Upper lobe of left lung (tissue), 6 donors: ENCODE measurements around the gene PDGFD. TPM values are rescaled to one million over a fixed set of nuclear protein-coding genes. Genes with fewer than 3 reads are reported as not detected.

Experiments used
- ATAC-seq, 2 donors: fragments of 200-7000 bp; cut with Tn5 transposase; one replicate each; pipeline ENCODE4 v1.9.1; 2022; ENCODE audit warnings: mild to moderate bottlenecking in 2 of 2, moderate library complexity in 2 of 2; ENCODE audit not compliant: low FRiP score in 2 of 2
- DNase-seq, 2 donors: peaks; one replicate each; pipeline ENCODE4 v3.0.0-alpha.2; 2019 to 2020
- H3K27ac ChIP-seq, 4 donors: fragments of 200-600 bp; sonication (generic); one replicate each; pipeline ENCODE4 v1.5.1; 2016 to 2019
- H3K27me3 ChIP-seq, 4 donors: fragments of 200-600 bp; sonication (generic); one replicate each; pipeline ENCODE4 v1.5.1; 2017 to 2019
- H3K36me3 ChIP-seq, 4 donors: fragments of 200-600 bp; sonication (generic); one replicate each; pipeline ENCODE4 v1.5.1; 2016 to 2019
- H3K4me1 ChIP-seq, 4 donors: fragments of 200-600 bp; sonication (generic); one replicate each; pipeline ENCODE4 v1.5.1; 2018 to 2019
- H3K4me3 ChIP-seq, 4 donors: fragments of 200-600 bp; sonication (generic); one replicate each; pipeline ENCODE4 v1.5.1; 2017 to 2019; ENCODE audit warnings: mild to moderate bottlenecking in 2 of 4, moderate library complexity in 1 of 4
- H3K9me3 ChIP-seq, 4 donors: fragments of 200-600 bp; sonication (generic); one replicate each; pipeline ENCODE4 v1.5.1; 2018 to 2019
- CTCF ChIP-seq, 6 experiments: fragments of 450-650 bp in 4 of 6; fragments of 200-600 bp in 2 of 6; sonication (generic) in 2 of 6; IDR thresholded peaks; one replicate each; pipeline ENCODE4 v1.5.1; 2016 to 2019; ENCODE audit warnings: antibody characterized with exemption in 6 of 6
- EP300 ChIP-seq, 4 donors: sonication (generic); formaldehyde crosslinking; IDR thresholded peaks; one replicate each; pipeline ENCODE4 v1.5.1; 2017; ENCODE audit warnings: antibody characterized with exemption in 4 of 4, control low read depth in 2 of 4
- POLR2A ChIP-seq, 4 donors: fragments of 450-650 bp; IDR thresholded peaks; one replicate each; pipeline ENCODE4 v1.5.1; 2016 to 2017; ENCODE audit warnings: antibody characterized with exemption in 4 of 4, mild to moderate bottlenecking in 2 of 4
- POLR2AphosphoS5 ChIP-seq, 2 donors: sonication (generic); formaldehyde crosslinking; IDR thresholded peaks; one replicate each; pipeline ENCODE4 v1.5.1; 2017; ENCODE audit warnings: antibody characterized with exemption in 2 of 2
- WGBS, 2 donors: methylation state at CpG; one replicate each; pipeline ENCODE4 v1.1.5; 2017 to 2018; 5-methylcytosine and 5-hydroxymethylcytosine counted together
- total RNA-seq, 6 donors: library from RNA; depleted of rRNA in 4 of 6; stranded (reverse); fragments of >200 nt in 4 of 6; gene quantifications; one replicate each; pipeline versions ENCODE4 v1.1.0 to v1.2.1, GENCODE V29; 2016 to 2021
- donor health status: DM: no; HTN: no; CAD: no; lungs with moderate emphysema.
- donor health status: DM: no; HTN: yes; CAD: no; lungs with severe emphysema.

PDGFD gene
- total RNA-seq, 6 donors from 2014 or later = 2.1 to 6.6 (median 2.7) TPM; not detected in 1

DNA sequence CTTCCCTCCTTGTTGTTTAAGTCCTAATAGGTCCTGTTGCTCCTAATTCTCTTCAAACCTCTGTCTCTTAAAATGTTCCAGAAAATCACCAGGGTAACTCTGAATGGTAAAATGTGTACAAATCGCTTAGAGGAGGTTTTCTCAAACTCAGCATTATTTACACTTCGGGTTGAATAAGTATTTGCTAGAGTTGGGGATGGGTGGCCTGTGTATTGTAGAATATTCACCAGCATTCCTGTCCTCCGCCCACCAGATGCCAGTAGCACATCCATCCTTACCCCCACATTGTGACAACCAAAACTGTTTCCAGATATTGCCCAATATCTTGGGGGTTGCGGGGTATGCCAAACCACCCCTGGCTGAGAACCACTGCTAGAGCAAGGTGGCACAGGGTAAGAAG lies 191.9 kb downstream of the PDGFD start:
- no peaks in the 10 kb centered on the region for H3K9me3 ChIP-seq
- H3K27me3 ChIP-seq = no peaks in the 10 kb centered on the region
- no peaks in the 10 kb centered on the region for H3K4me1 ChIP-seq
- TF ChIP-seq POLR2AphosphoS5 (IDR thresholded peaks at IDR 0.05) = no peak
- TF ChIP-seq EP300 (IDR thresholded peaks at IDR 0.05) = no peak
- TF ChIP-seq CTCF (IDR thresholded peaks at IDR 0.05) = no peak
- TF ChIP-seq POLR2A (IDR thresholded peaks at IDR 0.05) = no peak
- 80 to 84% methylated on average over 4 of the region's 4 CpGs for WGBS, 2 donors
- ATAC-seq (no peak), DNase-seq (no peak)
- no peak overlapping the region for H3K4me3 ChIP-seq
- no peaks in the 10 kb centered on the region for H3K36me3 ChIP-seq
- no peak overlapping the region for H3K27ac ChIP-seq

DNA sequence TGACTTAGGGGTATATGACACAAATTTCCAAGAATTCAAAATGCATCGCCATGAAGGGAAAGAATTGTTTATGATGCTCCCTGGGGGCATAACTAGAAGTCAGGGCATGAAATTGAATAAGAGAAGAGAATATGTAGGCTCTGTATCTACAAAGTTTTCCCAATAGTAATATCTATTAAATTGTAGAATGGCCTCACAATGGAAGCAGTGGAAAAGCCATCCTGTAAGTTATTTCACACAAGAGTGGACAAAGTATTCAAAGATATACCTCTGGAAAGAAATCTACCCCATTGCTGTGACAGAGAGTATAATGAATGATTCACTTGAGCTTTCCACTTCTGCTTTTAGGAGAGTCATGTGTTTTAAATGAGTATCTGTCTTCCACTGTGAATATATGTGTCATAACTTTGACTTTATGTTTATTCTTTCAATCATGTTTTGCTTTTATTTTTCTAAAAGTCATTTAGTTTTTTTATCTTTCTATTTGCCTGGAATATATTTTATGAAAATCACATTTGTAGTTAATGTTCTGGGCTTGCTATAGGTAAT lies 193.2 kb downstream of the PDGFD start:
- Histone ChIP-seq H3K36me3 (no peaks in the 10 kb centered on the region), H3K27ac (no peak overlapping the region), H3K4me3 (no peak overlapping the region), H3K4me1 (no peaks in the 10 kb centered on the region), H3K9me3 (no peaks in the 10 kb centered on the region), H3K27me3 (no peaks in the 10 kb centered on the region)
- TF ChIP-seq POLR2A (IDR thresholded peaks at IDR 0.05) (no peak), EP300 (IDR thresholded peaks at IDR 0.05) (no peak), POLR2AphosphoS5 (IDR thresholded peaks at IDR 0.05) (no peak), CTCF (IDR thresholded peaks at IDR 0.05) (no peak)
- ATAC-seq = no peak
- no peak for DNase-seq
- WGBS, 2 donors = 88 to 91% methylated on average over 1 of the region's 1 CpG

DNA sequence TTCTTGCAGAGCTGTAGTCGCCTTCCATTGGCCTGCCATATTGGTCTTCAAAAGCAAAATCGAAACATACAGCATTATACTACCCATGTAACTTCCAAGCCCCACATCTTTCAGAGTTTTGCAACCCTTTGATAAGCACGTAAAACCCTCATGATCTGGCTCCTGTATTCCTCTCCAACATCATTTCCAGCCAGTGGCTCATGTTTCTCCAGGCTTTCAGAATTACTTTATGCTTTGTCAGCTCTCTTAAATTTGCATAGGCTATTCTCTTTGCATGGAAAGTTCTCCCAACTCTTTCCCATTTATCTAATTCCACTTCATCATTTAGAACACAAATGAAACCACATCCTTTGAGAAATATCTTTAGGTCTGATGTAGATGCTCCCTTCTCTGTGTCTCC lies 195.3 kb downstream of the PDGFD start:
- no peak for DNase-seq
- TF ChIP-seq POLR2A (IDR thresholded peaks at IDR 0.05) = no peak
- TF ChIP-seq EP300 (IDR thresholded peaks at IDR 0.05) = no peak
- no peak for TF ChIP-seq CTCF (IDR thresholded peaks at IDR 0.05)
- no peak for TF ChIP-seq POLR2AphosphoS5 (IDR thresholded peaks at IDR 0.05)
- Histone ChIP-seq H3K4me3 (no peak overlapping the region), H3K9me3 (no peaks in the 10 kb centered on the region), H3K27ac (no peak overlapping the region), H3K27me3 (no peaks in the 10 kb centered on the region), H3K4me1 (no peaks in the 10 kb centered on the region), H3K36me3 (no peaks in the 10 kb centered on the region)
- WGBS, 2 donors = 81 to 94% methylated on average over 3 of the region's 3 CpGs
- no peak for ATAC-seq

GRCh38 chr11:103967985-103968384 lies 196.0 kb downstream of the PDGFD start:
- Histone ChIP-seq H3K27ac (no peak overlapping the region), H3K4me1 (no peaks in the 10 kb centered on the region), H3K27me3 (no peaks in the 10 kb centered on the region), H3K36me3 (no peaks in the 10 kb centered on the region), H3K9me3 (no peaks in the 10 kb centered on the region), H3K4me3 (no peak overlapping the region)
- WGBS, 2 donors = 84 to 90% methylated on average over 8 of the region's 8 CpGs
- ATAC-seq = no peak
- DNase-seq = no peak
- TF ChIP-seq POLR2AphosphoS5 (IDR thresholded peaks at IDR 0.05) (no peak), EP300 (IDR thresholded peaks at IDR 0.05) (no peak)

GRCh38 chr11:103964390-103964789 lies 199.6 kb downstream of the PDGFD start:
- H3K4me3 ChIP-seq = no peak overlapping the region
- TF ChIP-seq POLR2AphosphoS5 (IDR thresholded peaks at IDR 0.05) (no peak), CTCF (IDR thresholded peaks at IDR 0.05) (no peak), EP300 (IDR thresholded peaks at IDR 0.05) (no peak), POLR2A (IDR thresholded peaks at IDR 0.05) (no peak)
- ATAC-seq (no peak), DNase-seq (no peak)
- H3K36me3 ChIP-seq = no peaks in the 10 kb centered on the region
- no peaks in the 10 kb centered on the region for H3K27me3 ChIP-seq
- H3K4me1 ChIP-seq = no peaks in the 10 kb centered on the region
- no peaks in the 10 kb centered on the region for H3K9me3 ChIP-seq
- H3K27ac ChIP-seq = no peak overlapping the region
